Measurements from ENCODE around the gene KIF26B.
A peak's percentile ranks its signal among the peaks of the same experiment; 100 is the strongest.
"Not testable (repeated sequence)": the region's sequence is repeated elsewhere in the genome, so short reads cannot be mapped to it uniquely, and the experiment has no call there.

KIF26B gene

DNA sequence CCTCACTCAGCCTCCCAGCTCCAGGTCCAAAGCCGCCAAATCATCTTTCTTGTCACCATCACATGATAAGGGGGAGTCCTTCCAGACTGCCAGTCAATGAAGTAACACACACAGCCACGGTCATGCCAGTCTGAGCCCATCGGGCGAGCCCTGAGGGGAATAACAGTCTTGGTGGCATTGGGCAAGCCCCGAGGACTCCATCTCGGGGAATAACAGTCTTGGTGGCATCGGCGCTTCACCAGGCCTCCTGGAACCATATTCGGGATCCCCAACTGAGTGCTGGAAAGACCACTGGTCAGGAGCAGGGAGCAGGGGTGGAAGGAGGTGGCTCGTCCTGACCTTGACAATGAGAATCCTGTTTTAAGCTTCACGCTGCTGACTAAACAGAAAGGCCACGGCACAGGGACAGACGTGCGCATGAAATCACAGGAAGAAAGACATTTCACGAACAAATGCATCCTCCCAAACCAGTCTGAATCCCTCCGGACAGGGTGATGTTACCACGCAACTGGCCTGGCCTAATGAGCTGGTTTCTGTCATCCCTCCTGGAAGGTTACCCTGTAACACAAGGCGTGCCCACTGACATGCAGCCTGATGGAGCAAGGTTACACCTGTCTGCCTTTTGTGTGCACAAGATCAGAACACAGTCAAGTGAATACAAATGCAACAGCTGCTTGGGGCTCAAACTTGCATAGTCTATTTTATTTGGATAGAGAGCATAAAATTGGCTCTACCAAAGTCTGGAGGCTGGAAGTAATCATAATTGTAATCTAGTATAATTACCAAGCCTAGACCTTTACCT, 517.4 kb downstream of the KIF26B start:
- DNase-seq, result no peak

DNA sequence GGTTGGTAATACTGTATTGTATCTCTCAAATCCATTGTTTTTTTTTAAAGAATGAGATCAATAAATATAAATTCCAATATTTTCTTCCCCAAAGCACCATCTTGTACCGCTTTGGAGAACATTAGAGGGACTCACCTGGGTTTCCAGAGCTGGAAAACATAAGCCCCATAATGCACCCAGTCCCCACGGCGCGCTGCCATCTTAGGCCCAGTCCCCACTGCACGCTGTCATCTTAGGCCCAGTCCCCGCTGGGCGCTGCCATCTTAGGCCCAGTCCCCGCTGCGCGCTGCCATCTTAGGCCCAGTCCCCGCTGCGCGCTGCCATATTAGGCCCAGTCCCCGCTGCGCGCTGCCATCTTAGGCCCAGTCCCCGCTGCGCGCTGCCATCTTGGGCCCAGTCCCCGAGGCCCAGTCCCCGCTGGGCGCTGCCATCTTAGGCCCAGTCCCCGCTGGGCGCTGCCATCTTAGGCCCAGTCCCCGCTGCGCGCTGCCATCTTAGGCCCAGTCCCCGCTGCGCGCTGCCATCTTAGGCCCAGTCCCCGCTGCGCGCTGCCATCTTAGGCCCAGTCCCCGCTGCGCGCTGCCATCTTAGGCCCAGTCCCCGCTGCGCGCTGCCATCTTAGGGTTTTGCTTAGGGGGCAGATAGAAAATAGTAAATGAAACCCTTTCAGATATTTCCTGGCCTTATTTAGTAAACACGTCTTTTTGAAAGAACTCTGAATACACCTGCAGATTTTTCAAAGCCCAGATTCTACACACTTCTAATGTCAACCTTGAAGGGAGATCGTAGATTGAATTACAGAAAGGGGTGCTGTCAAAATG, 518.3 kb downstream of the KIF26B start:
- DNase-seq, result not testable (repeated sequence)

DNA sequence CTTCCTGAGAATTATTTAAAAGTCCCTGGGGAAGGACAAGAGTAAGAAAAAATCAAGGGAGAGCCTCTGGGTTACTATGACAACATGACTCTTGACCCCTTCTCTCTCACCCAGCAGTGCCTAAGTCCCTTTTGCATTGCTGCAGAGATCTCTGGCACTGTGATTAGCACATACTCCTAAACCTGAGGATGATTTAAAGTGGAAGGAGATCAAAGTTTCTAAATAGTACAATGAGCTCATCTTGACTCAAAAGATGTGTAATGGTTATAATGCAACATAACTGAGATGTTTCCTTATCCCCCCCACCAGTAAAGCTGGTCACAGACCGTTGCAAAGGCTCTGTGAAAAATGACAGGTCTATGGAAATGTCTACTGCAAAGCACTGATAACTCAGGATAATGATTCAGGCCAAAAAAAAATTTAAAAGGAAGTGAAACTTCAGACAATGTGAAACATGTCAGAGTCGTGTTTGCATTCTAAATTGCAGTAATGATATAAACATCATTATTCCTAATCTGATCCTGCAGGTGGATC, 519.2 kb downstream of the KIF26B start:
- peak; percentile 62 to 88 (median 81) for DNase-seq

GRCh38 chr1:245677461-245678240, 522.9 kb downstream of the KIF26B start:
- DNase-seq, result no peak

- no peak for DNase-seq
These were observed 524.2 kb downstream of the KIF26B start for GRCh38 chr1:245678860-245679411.

DNA sequence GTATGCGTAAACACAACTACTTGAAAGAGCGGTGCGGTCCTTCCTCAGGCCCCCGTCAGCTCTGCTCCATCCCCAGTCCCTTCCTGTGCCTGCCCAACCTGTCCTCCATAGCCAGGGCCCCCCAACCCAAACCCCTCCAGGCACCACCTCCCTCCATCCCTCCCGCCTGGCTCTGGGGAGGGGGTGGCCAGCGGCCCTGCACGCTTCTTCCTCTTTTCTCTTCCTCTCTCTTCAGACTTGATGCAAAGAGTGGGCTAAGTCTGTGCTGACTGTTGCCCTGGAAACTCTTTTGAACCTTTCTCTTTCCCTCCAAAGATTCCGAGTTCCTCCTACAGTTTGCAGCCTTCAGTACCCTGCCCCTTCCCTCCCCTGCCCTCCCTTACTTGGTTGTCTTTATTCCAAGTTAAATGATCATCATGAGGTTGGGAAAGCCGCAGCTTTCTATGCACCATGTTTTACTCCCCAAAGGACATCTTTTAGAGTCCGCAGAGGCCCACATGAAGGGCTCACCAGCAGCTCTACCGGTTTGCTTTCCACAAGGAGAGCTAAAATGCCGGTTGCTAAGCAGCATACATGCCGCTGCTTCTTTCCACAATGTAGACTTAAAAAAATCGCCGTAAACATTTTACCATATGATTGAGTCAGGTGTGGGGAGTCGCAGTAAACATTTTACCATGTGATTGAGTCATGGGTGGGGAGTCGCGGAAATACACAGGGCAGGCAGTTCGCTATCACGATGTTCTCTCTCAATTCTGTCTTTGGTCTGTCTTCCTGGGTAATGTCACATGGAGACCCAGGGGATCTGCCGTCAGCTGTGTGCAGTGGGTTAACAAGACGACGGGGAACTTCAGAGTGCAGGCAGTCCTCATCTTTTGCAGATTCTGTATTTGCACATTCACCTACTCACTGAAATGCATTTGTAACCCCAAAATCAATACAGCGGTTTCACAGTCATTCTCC, 525.3 kb downstream of the KIF26B start:
- peak; percentile 55 to 61 (median 58) for DNase-seq

GRCh38 chr1:245682638-245683628, 528.1 kb downstream of the KIF26B start:
- DNase-seq, result no peak

DNA sequence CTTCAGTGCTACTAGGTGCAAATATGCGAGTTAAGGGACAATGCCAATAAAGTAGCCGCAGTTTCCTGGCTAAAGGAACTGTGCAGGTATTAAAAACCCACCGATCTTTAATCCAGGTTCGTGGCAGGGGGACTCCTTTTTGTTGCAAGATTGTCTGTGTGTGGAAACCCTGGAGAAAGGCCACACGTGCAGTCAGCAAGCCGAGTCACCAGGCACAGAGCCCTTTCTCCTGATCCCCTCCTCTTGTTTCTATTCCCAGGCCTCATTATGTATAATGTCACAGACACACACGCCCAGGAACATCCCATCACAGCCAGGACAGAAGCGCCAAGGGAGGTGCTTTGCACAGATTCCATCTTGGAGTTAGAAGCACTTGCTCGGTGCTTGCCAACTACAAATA, 528.9 kb downstream of the KIF26B start:
- no peak for DNase-seq

- DNase-seq, result no peak
These were observed 529.4 kb downstream of the KIF26B start for GRCh38 chr1:245684166-245684565.

DNA sequence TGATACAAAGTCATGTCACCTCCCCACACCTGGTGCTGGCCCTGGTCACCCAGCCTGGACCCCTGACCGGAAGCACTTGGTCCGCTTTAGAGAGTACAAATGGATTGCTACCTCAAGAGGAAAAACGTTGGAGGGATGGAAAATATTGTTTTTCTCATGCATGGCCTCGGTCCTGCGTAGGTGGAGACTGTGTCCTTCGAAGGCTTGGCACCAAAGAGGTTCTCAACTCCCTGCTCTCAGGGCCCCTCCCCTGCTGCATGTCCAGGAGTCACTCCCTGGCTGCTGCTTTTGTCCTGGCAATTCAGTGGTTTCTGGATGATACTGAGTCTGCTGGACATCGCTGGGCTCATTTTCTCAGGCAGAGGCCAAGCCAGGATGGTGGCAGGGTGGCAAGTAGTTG, 529.8 kb downstream of the KIF26B start:
- no peak for DNase-seq

DNA sequence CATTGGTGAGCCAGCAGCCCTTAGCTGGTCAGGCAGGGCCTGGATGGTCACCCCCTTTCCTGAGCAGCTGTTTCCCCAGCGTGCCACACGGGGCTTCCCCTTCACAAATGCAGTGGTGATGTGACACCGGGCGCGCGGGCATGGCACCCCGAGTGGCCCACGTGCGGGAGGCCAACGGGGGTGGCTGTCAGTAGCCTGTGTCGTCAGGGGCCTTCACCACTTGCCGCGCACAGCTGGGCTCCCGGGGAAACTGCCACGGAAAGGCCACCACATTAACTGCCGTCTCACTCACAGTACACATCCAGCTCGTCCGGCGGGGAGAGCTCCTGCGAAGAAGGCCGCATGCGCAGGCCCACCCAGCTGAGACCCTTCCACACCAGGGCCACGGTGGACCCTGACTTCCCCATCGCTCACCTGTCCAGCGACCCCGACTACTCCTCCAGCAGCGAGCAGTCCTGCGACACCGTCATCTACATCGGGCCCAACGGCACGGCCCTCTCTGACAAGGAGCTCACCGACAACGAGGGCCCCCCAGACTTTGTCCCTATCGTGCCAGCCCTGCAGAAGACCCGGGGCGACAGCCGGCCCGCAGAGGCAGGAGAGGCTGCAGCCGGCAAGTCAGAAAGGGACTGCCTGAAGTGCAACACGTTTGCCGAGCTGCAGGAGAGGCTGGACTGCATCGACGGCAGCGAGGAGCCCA, 530.5 kb downstream of the KIF26B start:
- no peak for DNase-seq

GRCh38 chr1:245686006-245686405, 531.2 kb downstream of the KIF26B start:
- no peak for DNase-seq

DNA sequence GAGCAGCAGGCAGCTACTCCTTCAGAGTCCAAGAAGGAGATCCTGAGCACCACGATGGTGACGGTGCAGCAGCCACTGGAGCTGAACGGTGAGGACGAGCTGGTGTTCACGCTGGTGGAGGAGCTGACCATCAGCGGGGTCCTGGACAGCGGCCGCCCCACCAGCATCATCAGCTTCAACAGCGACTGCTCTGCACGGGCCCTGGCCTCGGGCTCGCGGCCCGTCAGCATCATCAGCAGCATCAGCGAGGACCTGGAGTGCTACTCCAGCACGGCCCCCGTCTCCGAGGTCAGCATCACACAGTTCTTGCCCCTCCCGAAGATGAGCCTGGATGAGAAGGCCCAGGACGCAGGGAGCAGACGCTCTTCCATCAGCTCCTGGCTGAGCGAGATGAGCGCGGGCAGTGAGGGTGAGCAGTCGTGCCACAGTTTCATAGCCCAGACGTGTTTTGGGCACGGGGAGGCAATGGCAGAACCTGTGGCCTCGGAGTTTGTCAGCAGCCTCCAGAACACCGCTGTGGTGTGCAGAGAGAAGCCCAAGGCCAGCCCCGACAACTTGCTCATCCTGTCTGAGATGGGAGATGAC, 531.8 kb downstream of the KIF26B start:
- no peak for DNase-seq

DNA sequence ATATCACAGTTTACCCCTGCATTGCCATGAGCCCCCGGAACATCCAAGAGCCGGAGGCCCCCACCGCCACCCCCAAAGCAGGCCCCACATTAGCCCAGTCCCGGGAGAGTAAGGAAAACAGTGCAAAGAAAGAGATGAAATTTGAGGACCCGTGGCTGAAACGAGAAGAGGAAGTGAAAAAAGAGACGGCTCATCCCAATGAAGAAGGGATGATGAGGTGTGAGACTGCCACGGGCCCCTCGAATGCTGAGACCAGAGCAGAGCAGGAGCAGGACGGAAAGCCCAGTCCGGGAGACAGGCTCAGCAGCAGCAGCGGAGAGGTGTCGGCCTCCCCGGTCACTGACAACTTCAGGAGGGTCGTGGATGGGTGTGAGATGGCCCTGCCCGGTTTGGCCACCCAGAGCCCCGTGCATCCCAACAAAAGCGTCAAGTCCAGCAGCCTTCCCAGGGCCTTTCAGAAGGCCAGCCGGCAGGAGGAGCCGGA, 532.4 kb downstream of the KIF26B start:
- no peak for DNase-seq

DNA sequence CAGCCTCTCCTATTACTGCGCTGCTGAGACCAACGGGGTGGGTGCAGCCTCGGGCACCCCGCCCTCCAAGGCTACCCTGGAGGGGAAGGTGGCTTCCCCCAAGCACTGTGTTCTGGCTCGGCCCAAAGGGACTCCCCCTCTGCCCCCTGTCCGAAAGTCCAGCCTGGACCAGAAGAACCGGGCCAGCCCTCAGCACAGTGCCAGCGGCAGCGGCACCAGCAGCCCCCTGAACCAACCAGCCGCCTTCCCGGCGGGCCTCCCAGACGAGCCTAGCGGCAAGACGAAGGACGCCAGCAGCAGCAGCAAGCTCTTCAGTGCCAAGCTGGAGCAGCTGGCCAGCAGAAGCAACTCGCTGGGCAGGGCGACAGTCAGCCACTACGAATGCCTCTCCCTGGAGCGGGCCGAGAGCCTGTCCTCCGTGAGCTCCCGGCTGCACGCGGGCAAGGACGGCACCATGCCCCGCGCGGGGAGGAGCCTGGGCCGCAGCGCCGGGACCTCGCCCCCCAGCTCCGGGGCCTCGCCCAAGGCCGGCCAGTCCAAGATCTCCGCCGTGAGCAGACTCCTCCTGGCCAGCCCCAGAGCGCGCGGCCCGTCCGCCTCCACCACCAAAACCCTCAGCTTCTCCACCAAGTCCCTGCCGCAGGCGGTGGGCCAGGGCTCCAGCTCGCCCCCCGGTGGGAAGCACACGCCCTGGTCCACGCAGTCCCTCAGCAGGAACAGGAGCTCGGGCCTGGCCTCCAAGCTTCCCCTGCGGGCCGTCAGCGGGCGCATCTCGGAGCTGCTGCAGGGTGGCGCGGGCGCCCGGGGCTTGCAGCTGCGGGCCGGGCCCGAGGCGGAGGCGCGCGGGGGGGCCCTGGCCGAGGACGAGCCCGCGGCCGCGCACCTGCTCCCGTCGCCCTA, 533.1 kb downstream of the KIF26B start:
- DNase-seq, result peak in 1 of 3 donors; percentile 11

DNA sequence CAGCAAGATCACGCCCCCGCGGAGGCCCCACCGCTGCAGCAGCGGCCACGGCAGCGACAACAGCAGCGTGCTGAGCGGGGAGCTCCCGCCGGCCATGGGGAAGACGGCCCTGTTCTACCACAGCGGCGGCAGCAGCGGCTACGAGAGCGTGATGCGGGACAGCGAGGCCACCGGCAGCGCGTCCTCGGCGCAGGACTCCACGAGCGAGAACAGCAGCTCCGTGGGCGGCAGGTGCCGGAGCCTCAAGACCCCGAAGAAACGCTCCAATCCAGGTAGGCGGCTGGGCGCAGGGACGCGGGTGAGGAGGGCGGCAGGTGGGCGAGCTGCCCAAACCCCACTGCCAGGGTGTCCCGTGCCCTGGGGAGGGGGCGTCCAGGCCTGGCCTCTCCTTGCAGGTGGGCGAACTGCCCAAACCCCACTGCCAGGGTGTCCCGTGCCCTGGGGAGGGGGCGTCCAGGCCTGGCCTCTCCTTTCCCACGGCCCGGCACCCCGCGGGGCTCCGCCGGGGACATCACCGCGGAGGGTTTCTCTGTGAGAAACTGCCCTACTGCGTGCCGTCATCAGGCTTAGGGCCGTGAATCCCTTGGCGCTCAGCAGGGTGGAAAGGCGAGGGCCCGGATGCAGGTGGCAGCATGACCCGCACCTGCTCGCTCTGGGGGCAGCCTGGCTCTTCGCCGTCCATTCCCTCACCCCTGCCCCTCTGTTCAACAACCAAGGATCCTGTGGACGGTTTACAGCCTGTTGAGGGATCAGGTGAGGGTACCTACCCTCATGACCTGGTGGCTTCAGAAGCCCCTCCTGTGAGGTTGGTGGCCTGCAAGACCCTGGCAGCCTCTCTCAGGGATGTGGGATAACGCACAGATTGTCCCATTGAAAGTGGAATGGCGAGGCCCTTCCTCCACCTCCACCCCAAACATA, 534.0 kb downstream of the KIF26B start:
- no peak for DNase-seq
